A549 (cell line): ENCODE measurements around the gene ASIC1.

Experiments
- CBX8 ChIP-seq: fragments of 200-600 bp; sonication (generic); IDR thresholded peaks from 2 replicates; pipeline ENCODE4 v1.6.1; 2016
- CEBPB ChIP-seq, 2 experiments: fragments of >200 bp in 1 of 2; sonication (Bioruptor Twin) in 1 of 2; formaldehyde crosslinking in 1 of 2; IDR thresholded peaks; 2 replicates each; pipeline ENCODE4 v1.6.1; 2012 to 2016
- CTCF ChIP-seq: fragments of >200 bp; sonication (Bioruptor Twin); formaldehyde crosslinking; IDR thresholded peaks from 3 replicates; pipeline ENCODE4 v1.5.1; 2016
- HDAC2 ChIP-seq: fragments of 200-600 bp; sonication (generic); IDR thresholded peaks from 2 replicates; pipeline ENCODE4 v1.6.1; 2016
- JUN ChIP-seq, 2 experiments: fragments of >200 bp; sonication (Bioruptor Twin); formaldehyde crosslinking; IDR thresholded peaks; 2 replicates in 1 of 2; 3 replicates in 1 of 2; pipeline ENCODE4 v1.6.1; 2016 to 2017
- MAX ChIP-seq: IDR thresholded peaks from 2 replicates; pipeline ENCODE4 v1.6.1; 2012
- MYC ChIP-seq: IDR thresholded peaks from 2 replicates; pipeline ENCODE4 v1.6.1; 2012; ENCODE audit warnings: mild to moderate bottlenecking, inconsistent platforms, low read length, improper control_type of control experiment, borderline replicate concordance
- NFE2L2 ChIP-seq: fragments of 150-350 bp; conservative IDR thresholded peaks from 2 replicates; pipeline ENCODE4 v1.6.1; 2014; ENCODE audit warnings: low read length
- POLR2A ChIP-seq: IDR thresholded peaks from 2 replicates; pipeline ENCODE4 v1.6.1; 2012; ENCODE audit warnings: mild to moderate bottlenecking, low read length
- POLR2AphosphoS2 ChIP-seq: conservative IDR thresholded peaks from 2 replicates; pipeline ENCODE4 v1.6.1; 2012; ENCODE audit warnings: low read length, improper control_type of control experiment, inconsistent platforms
- RCOR1 ChIP-seq: fragments of 150-350 bp; IDR thresholded peaks from 2 replicates; pipeline ENCODE4 v1.6.1; 2014; ENCODE audit warnings: antibody characterized with exemption, low read length, low read depth
- TFCP2L1 ChIP-seq: fragments of 250-450 bp; sonication (Bioruptor Pico); IDR thresholded peaks from 2 replicates; pipeline ENCODE4 v1.5.0; 2021; ENCODE audit warnings: mild to moderate bottlenecking
- ZC3H11A ChIP-seq: fragments of 450-650 bp; IDR thresholded peaks from 2 replicates; pipeline ENCODE4 v1.6.1; 2014; ENCODE audit warnings: antibody characterized with exemption, mild to moderate bottlenecking
- TF ChIP-seq, protein P1 (sequence below): IDR thresholded peaks from 2 replicates; pipeline ENCODE4 v1.6.1; 2012; ENCODE audit warnings: low read depth, borderline replicate concordance

- TF ChIP-seq TFCP2L1 (CRISPR knock-in tag) (no peak), CTCF (no peak), POLR2A (no peak), HDAC2 (no peak), MAX (no peak), POLR2AphosphoS2 (no peak), CEBPB (IDR thresholded peaks at IDR 0.05) (no peak), CBX8 (no peak), MYC (no peak), RCOR1 (no peak), ZC3H11A (no peak), NFE2L2 (no peak), JUN (IDR thresholded peaks at IDR 0.05) (no peak)
- TF ChIP-seq, protein P1, sequence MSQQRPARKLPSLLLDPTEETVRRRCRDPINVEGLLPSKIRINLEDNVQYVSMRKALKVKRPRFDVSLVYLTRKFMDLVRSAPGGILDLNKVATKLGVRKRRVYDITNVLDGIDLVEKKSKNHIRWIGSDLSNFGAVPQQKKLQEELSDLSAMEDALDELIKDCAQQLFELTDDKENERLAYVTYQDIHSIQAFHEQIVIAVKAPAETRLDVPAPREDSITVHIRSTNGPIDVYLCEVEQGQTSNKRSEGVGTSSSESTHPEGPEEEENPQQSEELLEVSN = no peak
These were observed 2.2 kb downstream of the ASIC1 start for GRCh38 chr12:50059440-50060119.
